ENCODE results near the gene AK8.

AK8 gene

GRCh38 chr9:132824951-132825350 is 53.1 kb downstream of the AK8 start:
- DNase-seq: no peak

DNA sequence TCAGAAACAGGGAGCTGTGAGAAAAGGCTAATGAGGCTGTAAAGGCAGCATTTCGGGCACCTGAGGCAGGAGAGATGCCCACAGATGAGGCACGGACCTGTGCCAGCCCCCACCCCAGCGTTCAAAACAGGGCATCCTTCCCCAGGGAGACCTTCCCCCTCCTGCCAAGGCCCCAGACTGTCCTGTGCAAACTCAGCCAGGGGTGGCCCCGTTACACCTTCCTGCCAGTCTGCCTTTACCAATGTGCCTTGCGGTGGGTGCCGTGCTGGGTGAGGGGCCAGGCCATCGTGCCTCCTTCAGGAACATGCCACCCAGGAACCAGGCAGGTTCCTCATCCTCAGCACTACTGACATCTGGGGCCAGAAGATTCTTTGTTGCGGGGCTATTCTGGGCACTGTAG is 53.9 kb downstream of the AK8 start:
- no peak for DNase-seq

DNA sequence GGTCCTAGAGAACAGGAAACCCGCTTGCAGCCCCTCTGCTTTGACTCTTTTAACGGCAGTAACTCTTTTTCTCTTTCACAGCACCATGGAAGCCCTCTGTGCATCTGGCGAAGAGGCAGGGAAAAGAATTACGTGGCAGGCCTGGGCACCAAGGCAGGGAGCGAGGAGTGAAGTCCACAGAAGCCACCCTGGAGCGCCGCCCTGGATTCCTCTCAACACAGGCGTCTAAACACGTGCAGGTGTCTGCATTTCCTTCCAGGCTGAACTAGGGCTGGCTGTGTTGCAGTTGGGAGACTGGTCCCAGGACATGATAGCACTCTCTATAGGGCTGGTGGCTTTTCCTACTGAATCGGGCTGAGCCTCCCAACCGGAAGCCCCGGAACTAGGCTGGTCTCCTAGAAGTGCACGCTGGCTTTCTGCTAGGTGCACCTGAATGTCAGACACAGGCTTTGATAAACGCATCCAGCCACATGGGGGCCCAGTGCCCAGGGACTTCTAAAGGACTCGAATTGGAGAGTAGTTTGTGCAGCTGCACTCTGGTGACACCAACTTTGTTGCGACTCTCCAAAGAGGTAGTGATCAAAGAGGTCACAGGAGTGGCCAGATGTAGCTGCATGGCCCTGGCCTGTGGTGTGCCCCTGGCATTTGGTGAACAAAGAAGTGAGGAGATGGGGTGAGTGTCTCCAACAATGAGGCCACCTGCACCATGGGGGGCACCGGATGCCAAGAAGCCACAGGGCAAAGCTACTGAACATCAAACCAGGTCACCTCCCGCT is 54.5 kb downstream of the AK8 start:
- no peak for DNase-seq

DNA sequence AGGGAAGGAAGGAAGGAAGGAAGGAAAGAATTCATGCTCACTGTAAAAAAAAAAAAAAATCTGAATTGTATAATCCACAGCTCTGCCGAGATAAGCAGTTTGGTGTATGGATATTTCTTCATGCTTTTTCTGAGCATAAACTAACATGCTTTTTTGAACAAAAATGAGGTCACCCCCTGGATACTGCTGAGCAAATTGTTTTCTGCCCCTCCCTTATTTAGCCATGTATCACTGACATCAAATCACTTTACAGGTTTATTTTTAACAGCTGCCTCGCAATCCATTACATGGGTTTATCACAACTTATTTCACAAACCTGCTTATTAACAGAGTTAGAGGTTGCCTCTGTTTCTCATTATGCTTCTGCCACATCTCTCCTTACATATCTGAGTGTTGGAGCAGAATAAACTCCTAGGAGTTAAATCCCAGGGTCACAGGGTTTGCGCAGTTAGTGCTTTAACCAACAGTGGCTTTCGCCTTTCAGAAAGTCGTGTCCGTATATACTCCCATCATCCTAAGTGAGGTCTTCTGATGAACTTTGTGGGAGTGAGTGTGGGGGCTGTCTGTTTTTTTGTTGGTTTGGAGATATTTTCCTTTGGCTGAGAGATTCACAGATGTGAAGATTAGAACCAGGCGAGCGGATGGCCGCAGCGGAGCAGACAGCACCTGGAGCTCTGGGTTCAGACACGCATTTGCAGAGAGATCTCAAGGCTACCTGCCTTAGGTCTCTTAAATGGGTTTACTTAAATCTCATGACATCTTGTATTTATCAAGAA is 57.7 kb downstream of the AK8 start:
- no peak for DNase-seq

GRCh38 chr9:132818588-132818987 is 59.5 kb downstream of the AK8 start:
- no peak for DNase-seq

- DNase-seq: no peak
These were observed 63.1 kb downstream of the AK8 start for GRCh38 chr9:132814937-132815336.

DNA sequence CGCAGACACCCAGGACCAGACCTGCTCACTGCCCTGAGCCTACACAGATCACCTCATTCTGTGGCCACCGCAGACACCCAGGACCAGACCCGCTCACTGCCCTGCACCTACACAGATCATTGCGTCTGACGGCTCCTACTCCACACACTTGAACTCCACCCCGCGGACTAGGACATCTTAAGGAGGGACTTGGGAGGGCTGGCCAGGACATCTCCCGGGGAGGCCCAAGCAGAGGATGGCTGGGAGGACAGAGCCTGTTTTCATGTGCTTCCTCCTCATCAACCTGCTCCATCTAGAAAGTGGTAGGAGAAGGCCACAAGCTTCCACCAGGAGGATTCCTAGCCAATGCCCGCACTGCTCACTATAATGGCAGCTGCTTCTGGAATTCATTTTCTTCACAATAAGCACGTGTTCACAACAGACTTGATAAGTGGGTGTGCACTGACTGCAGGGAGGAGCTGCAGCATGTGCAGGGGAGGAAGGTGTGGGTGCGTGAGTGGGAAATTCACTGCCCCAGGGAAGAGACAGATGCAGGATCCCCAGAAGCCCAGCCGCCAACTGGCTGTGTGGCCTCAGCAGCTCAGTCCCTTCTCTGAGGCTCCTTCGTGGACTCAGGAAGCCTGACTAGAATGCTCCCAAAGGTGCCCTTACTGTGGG is 64.8 kb downstream of the AK8 start:
- no peak for DNase-seq

- DNase-seq: no peak
These were observed 66.1 kb downstream of the AK8 start for GRCh38 chr9:132811985-132812384.

GRCh38 chr9:132810314-132810713 is 67.8 kb downstream of the AK8 start:
- no peak for DNase-seq

DNA sequence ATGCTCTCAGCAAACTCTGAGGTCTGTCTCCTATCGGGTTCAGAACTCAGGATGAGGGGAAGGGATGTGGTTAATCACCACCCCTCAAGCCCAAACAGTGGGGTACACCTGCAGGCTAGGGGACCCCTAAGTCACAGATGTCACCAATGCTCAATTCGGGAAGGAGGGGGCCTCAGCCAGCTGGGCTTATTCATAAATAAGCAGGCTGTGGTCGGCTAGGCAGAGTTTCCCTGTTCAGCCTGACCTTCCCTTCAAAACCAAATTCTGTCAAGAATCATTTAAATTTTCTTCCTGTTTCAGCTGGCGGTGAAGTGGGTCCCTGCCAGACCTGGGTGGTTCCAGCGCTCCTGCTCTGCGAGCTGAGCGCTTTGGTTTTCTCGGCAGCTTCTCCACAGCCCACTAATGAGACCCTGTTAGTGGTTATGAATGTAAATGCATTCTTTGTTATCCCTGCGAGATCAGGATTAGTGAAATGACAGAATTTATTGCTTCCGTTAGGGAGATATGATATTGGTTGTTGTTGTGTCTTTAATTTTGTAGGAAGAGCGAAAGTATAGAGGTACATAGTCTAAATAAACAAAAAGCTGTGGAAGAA is 68.3 kb downstream of the AK8 start:
- no peak for DNase-seq

DNA sequence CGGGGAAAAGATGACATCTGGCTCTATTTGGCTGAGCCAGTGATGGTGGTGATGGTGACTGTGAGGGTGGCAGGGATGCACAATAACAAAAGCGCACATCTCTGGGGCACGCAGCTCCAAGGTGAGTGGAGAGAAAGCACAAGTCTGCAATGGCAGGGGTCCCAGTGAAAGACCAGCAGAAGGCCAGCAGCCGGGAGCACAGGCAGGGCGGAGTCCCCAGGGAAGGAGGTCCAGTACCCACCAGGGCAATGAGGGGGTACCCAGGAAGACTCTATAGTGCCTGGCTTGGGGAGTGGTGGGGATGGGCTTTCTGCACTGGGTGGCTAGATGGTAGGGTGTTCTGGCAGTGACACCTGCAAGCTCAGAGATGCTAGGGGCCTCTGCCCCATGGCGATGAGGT is 69.4 kb downstream of the AK8 start:
- DNase-seq: no peak

DNA sequence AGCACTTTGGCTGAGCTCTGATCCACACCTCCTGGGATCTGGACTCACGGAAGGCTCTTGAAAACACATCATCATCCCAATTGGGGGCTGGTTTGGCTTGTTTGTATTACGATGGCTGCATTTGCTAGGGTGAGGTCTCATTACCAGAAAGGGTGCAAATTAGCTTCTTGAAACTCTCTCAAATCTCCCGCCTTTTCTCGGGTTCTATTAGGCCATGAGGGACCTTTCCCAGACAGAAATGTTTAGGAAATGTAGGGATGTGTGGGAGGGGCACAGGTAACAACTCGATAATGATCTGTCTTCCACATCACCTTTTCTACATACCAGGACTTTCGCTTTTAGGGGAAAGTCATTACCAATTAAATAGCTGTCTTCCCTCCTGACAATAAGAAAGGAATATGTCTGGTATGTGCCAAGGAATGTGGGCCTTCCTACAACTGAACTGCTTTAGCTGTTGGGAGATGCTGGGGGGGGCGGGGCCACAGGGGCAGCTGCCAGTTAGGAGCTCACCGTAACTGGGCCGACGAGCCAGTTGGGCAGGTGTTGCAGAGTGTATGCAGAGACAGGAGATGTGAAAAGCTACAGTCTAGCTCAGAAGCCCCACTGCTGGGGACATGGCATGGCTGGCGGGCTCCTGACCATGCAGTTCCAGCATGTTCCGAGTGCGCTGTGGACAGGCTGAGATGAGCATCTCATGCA is 71.2 kb downstream of the AK8 start:
- DNase-seq: no peak

- no peak for DNase-seq
These were observed 71.8 kb downstream of the AK8 start for GRCh38 chr9:132806306-132806705.

DNA sequence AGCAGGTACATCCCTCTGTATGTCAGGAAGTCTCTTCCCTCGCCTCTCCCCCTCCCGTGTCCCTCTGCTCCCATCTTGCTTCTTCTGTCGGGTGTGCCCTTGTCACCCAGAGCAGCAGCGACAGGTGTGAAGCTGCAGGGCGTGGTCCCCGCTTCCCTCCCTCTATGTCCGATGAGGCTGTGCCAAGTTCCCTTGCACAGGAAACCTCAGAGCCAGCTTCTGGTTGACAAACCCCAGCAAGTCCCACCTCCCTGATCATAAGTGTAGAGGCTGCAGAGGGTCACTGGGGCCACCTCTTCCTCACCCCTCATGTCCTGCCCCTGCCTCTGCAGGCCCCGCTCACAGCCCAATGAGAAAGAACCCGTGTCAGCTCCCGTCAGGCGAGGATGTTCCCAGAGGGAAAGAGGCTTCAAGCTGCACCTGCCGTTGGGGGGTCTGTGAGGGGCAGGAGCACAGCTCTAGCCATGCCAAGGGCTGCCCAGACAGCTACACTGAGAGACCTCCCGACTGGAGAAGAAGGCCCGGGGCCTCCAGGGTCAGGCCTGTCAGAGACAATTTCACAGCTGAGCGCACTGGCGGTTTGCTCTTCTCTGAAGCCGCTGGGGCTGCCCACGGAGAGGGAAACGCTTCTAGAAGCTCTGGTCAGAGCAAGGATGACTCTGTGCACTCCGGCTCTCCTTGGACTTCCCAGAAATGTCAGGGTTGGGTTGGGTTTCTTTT is 73.3 kb downstream of the AK8 start:
- DNase-seq: no peak

DNA sequence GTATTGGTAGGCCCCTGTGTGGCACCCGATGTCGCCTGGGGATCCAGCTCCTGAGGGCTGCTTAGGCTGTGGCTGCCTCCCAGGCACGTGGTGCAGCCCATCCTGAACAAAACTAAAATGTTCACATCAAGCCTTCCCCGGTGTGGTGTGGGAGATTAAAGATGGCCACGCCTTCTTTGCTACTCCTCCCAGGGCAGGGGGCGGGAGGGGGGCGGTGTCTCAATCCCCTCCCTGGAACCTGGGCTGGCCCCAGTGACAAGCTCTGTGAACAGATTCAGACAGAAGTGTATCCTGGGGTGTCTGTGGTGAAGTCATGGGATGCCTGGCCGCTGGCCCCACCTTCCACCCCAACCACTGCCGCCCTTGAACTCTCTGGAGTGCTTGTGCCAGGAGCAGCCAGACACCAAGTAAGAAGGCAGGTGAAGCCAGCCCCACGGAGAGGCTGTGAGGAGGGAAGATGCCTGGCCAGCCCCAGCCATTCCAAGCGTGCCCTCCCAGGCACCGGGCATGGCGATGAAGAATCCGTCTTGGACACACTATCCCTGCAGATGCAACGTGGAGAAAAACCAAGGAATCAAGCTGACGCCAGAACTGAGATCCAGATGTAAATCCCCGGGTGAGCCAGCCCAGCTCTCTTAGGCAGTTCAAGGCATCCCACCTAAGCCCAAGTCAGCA is 75.8 kb downstream of the AK8 start:
- no peak for DNase-seq

GRCh38 chr9:132801659-132802058 is 76.4 kb downstream of the AK8 start:
- no peak for DNase-seq

GRCh38 chr9:132800038-132800648 is 77.9 kb downstream of the AK8 start:
- DNase-seq: peak; percentile 65

GRCh38 chr9:132798817-132799790 is 79.0 kb downstream of the AK8 start:
- no peak for DNase-seq

DNA sequence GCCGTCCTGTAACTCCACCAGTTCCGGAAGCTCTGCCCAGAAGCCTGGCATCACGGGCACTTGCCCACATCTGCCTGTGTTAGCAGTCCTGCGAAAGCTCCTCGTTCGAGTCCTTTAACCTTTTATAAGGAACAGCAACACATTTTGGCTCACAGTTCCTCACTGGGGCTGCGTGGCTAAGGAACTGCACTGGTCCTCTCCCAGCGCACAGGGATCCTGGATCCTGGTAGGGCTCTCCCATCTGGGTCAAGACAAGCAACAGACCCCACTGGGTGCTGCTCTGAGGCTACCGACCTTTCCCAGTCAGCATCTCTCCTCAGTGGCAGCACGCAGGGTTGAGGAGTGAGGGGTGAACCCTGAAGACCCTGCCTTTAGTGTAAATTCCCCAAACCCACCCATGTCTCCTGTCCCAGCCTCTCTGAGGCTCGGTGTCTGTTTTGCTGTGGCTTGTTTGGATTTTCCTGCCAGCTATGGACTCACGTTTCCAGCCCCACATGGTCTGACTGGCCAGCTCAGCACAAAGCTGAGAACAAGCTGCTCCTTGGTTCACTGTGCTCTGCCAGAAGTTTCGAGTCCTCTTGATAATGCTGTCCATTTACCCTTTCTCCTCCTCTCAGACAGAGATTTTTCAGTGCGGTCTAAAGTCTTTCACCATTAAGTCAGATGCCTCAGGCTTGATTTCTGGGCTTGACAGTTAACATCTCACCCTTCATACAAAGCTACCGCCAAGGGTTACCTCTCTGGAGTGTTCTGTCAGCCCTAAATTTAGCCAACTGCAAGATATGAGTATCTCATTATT is 80.0 kb downstream of the AK8 start:
- no peak for DNase-seq

Data from activated naive CD4-positive, alpha-beta T cell treated with anti-CD3 and anti-CD28 coated beads, Interleukin-2, amount 50 U/mL, for 16 hours (primary cell).